Choroid plexus epithelial cell (primary cell): Measurements from ENCODE around the gene HLA-A.

Experiments used
- DNase-seq: peaks from one replicate; pipeline ENCODE4 v3.0.0-alpha.2; 2010; ENCODE audit warnings: low read depth
- H3K4me3 ChIP-seq: 2 replicates; pipeline ENCODE4 v1.5.1; 2011; ENCODE audit warnings: low read depth, mild to moderate bottlenecking, control low read depth, low read length, moderate library complexity
- TF ChIP-seq, protein P1 (sequence below): conservative IDR thresholded peaks from 2 replicates; pipeline ENCODE4 v1.5.1; 2011; ENCODE audit warnings: low read depth, mild to moderate bottlenecking, control low read depth, inconsistent platforms, low read length, moderate library complexity

HLA-A gene

GRCh38 chr6:29943053-29943966, 978 bp downstream of the HLA-A start:
- TF ChIP-seq, protein P1, sequence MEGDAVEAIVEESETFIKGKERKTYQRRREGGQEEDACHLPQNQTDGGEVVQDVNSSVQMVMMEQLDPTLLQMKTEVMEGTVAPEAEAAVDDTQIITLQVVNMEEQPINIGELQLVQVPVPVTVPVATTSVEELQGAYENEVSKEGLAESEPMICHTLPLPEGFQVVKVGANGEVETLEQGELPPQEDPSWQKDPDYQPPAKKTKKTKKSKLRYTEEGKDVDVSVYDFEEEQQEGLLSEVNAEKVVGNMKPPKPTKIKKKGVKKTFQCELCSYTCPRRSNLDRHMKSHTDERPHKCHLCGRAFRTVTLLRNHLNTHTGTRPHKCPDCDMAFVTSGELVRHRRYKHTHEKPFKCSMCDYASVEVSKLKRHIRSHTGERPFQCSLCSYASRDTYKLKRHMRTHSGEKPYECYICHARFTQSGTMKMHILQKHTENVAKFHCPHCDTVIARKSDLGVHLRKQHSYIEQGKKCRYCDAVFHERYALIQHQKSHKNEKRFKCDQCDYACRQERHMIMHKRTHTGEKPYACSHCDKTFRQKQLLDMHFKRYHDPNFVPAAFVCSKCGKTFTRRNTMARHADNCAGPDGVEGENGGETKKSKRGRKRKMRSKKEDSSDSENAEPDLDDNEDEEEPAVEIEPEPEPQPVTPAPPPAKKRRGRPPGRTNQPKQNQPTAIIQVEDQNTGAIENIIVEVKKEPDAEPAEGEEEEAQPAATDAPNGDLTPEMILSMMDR, result no peak
- no peak for DNase-seq
- H3K4me3 ChIP-seq, result peak overlapping the region; percentile 69

DNA sequence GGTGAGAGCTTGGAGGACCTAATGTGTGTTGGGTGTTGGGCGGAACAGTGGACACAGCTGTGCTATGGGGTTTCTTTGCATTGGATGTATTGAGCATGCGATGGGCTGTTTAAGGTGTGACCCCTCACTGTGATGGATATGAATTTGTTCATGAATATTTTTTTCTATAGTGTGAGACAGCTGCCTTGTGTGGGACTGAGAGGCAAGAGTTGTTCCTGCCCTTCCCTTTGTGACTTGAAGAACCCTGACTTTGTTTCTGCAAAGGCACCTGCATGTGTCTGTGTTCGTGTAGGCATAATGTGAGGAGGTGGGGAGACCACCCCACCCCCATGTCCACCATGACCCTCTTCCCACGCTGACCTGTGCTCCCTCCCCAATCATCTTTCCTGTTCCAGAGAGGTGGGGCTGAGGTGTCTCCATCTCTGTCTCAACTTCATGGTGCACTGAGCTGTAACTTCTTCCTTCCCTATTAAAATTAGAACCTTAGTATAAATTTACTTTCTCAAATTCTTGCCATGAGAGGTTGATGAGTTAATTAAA, 3.0 kb downstream of the HLA-A start:
- DNase-seq, result no peak
- no peak overlapping the region for H3K4me3 ChIP-seq
- TF ChIP-seq, protein P1, result no peak

- TF ChIP-seq, protein P1, result no peak
- DNase-seq, result no peak
- no peak overlapping the region for H3K4me3 ChIP-seq
These were observed 4.1 kb downstream of the HLA-A start for GRCh38 chr6:29946223-29947076.

DNA sequence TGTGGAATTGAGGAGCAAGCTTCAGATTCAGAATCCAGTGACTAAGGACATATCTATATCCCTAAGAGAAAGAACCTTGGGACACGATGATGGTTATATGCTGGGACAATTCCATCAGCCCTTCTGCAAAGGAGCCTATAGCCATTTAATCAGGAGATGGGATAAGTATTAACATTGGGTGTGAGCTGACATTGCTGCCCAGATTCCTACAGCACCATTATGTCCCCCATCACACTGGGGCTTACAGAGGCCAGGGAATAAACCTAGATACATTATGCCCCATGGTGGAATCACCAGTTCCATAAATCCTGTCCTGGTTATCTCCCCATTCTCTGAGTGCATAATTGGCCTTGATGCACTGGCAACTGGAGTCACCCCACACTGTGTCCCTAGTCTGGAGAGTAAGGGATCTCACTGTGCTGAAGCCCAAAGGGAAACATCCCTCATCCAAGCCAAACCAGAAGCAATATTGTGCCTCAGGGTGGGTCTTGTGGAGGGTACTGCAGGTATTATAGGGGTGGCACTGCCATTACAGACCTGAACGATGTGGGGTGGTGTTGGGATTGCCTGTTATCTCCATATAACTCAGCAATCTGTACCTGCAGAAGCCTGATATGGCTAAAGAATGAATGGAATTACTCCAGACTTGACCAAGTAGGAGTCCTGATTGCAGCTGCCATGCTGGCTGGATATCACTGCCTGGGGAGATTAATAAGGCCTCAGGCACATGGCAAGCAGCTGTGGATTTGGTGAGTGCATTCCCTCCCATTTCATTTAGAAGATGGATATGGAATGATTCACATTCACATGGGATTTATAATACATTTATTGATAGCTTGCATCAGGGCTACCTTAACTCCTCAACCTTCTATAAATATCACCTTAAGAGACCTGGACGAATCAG, 5.0 kb downstream of the HLA-A start:
- no peak for DNase-seq
- no peak overlapping the region for H3K4me3 ChIP-seq
- TF ChIP-seq, protein P1, result no peak

DNA sequence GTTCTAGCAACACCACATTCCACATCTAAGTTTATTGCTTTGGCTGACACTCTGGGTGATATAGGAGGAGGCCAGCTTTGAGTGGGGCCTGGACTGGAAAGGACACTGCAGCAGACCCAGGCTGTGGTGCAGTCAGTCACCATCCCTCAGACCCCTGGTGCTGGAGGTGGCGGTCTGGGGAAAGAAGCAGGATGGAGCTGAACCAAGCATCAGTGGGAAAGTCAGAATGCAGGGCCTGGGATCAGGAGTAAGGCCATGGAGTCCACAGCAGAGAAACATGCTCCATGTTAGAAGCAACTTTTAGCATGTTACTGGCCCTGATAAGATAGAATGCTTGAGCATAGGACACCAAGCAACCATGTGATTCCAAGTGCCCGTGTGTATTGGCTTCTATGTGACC, 5.9 kb downstream of the HLA-A start:
- DNase-seq, result no peak
- TF ChIP-seq, protein P1, result no peak

GRCh38 chr6:29949934-29950333, 7.6 kb downstream of the HLA-A start:
- TF ChIP-seq, protein P1, result no peak
- no peak for DNase-seq
- H3K4me3 ChIP-seq, result no peak overlapping the region

More for the DNA sequence above, 5.9 kb downstream of the HLA-A start:
- no peak overlapping the region for H3K4me3 ChIP-seq
